GM19043 (cell line): Measurements from ENCODE around the gene B4GALNT1.
"Not testable (repeated sequence)": the region's sequence is repeated elsewhere in the genome, so short reads cannot be mapped to it uniquely, and the experiment has no call there.

ENCODE experiments used
- ATAC-seq: cut with Tn5 transposase; IDR thresholded peaks from one replicate; pipeline ENCODE4 v1.9.1; 2021; ENCODE audit warnings: low read depth; ENCODE audit not compliant: unreplicated experiment

Gene B4GALNT1

DNA sequence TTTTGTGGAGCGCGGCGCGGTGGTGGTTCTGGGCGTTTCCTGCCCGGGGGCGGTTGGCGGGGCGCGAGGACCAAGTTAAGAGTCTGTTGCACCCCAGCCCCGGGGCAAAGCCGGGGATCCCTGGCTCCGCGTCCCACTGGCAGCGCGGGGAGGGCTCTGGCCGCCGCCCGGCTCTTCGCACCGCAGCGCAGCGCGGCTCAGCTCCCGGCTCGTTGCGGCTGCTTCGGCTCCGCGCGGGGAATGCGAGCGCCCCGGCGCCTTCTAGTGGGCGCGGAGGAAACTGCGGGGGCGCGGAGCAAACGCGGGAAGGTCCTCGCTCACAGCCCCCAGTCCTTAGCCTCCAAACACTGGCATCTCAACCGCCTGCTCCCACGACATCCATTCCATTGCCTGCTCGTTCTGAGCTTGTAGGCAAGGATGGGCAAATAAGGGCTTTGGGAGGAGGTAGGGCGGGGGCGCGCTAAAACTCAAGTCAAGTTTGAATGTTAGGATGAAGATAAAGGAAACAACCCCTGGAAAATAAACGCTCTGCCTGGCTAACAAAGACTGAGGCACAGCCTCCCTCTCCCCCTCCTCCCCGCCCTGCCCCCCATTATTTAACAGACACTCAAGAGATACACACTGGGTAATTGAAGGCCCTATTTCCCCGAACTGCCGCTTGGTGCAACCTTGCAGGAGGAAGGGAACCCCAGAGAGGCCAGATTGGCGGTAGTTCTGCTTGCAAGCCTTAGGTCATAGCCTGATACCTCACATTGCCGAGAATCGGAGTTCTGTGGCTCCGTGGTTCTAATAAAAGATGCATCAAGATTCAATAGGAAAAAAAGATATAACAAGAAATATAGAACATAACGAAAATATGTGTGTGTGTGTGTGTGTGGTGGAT is at the start of gene B4GALNT1:
TSS of gene B4GALNT1 (minus strand) at position 244 of the 883 bp plus-strand sequence. CDS start 1,069 bp downstream, outside the sequence.
- peak; percentile 94 for ATAC-seq

DNA sequence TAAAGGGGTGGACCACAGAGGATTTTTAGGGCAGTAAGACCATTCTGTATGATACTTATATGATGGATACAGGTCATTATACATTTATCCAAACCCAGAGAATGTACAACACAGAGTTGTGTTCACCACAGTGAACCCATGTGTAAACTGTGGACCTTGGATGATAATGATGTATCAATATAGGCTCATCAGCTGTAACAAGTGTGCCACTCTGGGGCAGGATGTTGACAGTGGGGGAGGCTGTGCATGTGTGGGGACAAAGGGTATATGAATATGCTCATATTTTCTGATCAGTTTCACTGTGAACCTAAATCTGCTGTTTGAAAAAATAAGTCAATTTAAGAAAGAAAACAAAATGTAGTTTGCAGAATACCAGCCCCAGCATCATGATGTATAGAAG is 46.7 kb upstream of the B4GALNT1 start:
- ATAC-seq, result no peak

DNA sequence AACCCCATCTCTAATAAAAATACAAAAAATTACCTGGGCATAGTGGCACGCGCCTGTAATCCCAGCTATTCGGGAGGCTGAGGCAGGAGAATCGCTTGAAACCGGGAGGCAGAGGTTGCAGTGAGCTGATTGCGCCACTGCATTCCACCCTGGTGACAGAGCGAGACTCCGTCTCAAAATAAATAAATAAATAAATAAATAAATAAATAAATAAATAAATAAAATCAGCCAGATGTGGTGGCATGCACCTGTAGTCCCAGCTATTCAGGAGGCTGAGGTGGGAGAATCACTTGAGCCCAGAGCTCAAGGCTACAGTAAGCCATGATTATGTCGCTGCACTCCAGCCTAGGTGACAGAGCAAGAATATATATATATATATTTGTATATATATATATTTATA is 44.9 kb upstream of the B4GALNT1 start:
- not testable (repeated sequence) for ATAC-seq

DNA sequence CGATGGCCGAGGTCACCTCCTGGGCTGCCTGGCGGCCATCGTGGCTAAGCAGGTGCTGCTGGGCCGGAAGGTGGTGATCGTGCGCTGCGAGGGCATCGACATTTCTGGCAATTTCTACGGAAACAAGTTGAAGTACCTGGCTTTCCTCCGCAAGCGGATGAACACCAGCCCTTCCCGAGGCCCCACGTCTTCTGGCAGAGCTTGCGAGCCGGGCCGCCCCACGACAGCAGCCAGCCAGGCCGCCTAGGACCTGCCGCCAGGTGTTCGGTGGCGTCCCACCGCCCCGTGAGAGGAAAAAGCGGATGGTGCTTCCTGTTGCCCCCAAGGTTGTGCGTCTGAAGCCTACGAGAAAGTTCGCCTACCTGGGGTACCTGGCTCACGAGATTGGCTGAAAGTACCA is 41.7 kb upstream of the B4GALNT1 start:
- ATAC-seq, result no peak

DNA sequence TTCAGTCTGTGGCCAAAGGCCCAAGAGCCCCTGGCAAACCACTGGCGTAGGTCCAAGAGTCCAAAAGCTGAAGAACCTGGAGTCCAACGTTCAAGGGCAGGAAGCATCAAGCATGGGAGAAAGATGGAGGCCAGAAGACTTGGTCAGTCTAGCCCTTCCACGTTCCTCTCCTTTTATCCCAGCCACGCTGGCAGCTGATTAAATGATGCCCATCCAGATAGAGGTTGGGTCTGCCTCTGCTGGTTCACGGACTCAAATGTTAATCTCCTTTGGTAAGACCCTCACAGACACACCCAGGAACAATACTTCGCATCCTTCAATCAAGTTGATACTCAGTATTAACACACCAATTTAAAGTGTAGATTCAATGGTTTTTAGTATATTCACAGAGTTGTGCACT is 39.8 kb upstream of the B4GALNT1 start:
- ATAC-seq, result no peak

DNA sequence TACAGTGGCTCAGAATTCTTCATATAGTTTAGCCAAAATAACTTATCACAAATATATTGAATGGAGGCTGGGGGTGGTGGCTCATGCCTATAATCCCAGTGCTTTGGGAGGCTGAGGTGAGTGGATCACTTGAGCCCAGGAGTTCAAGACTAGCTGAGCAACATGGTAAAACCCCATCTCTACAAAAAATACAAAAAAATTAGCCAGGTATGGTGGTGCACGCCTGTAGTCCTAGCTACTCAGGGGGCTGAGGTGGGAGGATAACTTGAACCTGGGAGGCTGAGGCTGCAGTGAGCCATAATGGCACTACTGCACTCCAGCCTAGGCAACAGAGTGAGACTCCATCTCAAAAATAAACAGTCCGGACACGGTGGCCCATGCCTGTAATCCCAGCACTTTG is 38.8 kb upstream of the B4GALNT1 start:
- ATAC-seq, result not testable (repeated sequence)

DNA sequence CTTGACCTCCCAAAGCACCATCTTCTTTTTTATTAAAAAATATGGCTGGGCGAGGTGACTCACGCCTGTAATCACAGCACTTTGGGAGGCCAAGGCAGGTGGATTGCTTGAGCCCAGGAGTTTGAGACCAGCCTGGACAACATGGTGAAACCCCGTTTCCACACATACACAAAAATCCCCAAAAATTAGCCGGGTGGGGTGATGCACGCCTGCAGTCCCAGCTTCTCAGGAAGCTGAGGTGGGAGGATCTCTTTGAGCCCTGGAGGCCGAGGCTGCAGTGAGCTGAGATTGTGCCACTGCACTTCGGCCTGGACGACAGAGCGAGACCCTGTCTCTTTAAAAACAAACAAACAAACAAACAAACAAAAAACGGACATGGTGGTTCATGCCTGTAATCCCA is 36.7 kb upstream of the B4GALNT1 start:
- ATAC-seq, result not testable (repeated sequence)

DNA sequence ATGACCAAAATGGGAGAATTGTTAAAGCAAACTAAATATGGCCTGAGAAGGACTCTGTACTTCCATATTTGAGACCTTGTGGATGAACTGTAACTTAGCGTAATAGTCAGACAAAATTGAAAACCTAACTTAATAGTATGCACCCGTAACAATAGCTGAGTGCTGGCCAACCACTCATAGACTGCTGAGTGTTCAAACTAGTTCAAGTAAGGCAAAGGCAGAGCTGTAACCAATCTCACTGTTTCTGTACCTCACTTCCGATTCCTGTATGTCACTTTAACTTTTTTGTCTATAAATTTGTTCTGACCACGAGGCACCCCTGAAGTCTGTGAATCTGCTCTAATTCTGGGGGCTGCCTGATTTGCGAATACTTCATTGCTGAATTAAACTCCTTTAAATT is 33.9 kb upstream of the B4GALNT1 start:
- no peak for ATAC-seq

DNA sequence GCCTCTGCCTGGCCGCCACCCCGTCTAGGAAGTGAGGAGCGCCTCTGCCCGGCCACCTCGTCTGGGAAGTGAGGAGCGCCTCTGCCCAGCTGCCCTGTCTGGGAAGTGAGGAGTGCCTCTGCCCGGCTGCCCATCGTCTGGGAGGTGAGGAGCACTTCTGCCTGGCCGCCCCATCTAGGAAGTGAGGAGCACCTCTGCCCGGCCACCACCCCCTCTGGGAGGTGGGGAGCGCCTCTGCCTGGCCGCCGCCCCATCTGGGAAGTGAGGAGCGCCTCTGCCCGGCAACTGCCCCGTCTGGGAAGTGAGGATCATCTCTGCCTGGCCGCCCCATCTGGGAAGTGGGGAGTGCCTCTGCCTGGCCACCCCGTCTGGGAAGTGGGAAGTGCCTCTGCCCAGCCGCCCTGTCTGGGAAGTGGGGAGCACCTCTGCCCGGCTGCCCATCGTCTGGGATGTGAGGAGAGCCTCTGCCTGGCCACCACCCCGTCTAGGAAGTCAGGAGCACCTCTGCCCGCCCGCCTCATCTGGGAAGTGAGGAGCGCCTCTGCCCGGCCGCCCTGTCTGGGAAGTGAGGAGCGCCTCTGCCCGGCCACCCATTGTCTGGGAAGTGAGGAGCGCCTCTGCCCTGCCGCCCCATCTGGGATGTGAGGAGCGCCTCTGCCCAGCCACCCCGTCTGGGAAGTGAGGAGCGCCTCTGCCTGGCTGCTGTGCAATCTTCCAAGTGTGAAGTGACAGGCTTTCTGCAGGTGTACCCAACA is 32.2 kb upstream of the B4GALNT1 start:
- not testable (repeated sequence) for ATAC-seq

DNA sequence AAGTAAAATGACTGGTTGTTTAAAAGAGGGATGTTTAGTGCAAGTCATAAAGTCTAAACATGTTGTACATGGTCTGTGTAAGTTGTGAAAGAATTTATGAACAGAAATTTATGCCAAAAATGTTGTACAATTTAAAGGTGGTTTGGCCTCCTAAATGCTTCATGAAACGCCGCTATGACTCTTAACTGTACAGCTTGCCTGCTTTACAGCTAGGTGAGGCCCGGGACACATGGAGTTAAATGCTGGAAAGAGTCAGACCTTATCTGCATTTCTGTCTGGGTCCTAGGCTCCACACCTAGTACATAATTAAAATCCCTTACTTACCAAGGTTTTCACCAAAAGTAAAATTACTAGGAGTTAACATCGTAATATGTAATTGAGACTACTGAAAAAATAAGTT is 28.4 kb upstream of the B4GALNT1 start:
- ATAC-seq, result no peak

DNA sequence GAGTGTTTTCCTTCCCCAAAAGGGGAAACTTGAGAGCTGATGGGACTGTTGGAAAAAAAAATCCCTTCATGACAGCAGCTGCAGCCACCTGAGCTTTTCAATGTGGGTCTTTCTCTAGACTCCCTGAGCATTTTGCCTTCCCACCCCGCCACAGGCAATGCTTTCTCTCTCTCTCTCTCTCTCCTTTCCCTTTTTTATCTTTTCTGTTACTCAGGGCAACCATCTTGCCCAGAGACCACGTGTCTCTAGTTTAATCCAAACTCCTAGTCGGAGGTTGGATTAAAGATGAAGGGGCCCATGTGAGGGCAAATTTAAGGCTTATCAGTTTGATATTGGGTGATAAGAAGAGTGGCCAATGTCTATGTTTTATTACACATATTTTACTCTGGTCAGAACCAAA is 25.9 kb upstream of the B4GALNT1 start:
- no peak for ATAC-seq

DNA sequence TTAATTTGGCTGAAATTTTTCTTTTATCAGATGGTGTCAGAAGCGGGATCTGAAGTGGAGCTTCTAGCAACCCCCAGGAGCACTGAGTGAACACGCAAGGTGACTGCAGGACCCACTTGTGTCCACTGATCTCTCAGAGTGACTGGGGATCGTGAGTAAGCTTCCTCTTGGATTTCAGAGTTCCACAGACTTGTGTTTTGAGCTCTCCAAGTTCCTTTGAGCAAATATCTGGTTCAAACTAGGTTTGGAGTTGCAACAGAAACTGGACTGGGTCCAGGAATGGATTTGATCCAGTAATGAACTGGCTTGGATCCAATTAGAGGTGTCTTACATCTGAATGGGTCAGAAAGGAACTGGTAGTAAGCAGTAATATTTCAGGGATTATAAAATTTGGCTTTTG is 24.7 kb upstream of the B4GALNT1 start:
- no peak for ATAC-seq

DNA sequence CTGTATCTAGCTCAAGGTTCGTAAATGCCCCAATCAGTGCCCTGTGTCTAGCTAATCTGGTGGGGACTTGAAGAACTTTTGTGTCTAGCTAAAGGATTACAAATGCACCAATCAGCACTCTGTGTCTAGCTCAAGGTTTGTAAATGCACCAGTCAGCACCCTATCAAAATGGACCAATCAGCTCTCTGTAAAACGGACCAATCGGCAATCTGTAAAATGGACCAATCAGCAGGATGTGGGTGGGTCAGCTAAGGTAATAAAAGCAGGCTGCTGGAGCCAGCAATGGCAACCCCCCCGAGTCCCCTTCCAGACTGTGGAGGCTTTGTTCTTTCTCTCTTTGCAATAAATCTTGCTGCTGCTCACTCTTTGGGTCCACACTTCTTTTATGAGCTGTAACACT is 23.4 kb upstream of the B4GALNT1 start:
- not testable (repeated sequence) for ATAC-seq

DNA sequence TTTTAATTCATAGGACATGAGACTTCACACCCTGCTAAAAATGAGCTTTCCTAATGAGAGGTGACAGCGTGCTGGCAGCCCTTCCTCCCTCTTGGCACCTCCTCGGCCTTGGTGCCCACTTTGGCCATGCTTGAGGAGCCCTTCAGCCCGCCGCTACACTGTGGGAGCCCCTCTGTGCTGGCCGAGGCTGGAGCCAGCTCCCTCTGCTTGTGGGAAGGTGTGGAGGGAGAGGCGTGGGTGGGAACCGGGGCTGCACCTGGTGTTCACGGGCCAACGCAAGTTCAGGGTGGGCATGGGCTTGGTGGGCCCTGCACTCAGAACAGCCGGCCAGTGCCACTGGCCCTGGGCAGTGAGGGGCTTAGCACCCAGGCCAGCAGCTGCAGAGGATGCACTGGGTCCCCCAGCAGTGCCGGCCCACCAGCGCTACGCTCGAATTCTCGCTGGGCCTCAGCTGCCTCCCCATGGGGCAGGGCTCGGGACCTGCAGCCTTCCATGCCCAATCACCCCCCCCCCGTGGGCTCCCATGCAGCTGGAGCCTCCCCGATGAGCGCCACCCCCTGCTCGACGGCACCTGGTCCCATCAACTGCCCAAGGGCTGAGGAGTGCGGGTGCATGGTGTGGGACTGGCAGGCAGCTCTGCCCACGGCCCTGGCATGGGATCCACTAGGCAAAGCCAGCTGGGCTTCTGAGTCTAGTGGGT is 22.7 kb upstream of the B4GALNT1 start:
- no peak for ATAC-seq

DNA sequence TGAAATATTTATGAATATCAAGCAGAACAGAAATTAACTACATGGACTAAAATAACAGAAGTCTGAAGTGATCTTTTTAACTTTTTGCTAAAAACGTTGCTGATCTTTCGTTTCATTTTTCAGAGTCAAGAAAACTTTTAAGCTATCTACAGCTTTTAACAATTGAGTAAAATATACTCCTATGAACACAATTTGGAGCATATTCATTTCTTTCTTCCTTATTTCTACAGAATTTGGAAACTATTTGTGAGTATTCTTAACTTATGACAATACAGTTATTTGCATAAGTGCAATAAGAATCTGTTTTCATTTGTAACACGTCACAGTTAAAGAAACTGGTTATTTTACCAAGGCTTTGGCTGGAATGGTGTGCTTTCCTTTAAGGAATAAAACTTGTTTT is 21.0 kb upstream of the B4GALNT1 start:
- no peak for ATAC-seq

DNA sequence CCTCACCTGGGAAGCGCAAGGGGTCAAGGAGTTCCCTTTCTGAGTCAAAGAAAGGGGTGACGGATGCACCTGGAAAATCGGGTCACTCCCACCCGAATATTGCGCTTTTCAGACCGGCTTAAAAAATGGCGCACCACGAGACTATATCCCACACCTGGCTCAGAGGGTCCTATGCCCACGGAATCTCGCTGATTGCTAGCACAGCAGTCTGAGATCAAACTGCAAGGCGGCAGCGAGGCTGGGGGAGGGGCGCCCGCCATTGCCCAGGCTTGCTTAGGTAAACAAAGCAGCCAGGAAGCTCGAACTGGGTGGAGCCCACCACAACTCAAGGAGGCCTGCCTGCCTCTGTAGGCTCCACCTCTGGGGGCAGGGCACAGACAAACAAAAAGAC is 13.7 kb upstream of the B4GALNT1 start:
- not testable (repeated sequence) for ATAC-seq

DNA sequence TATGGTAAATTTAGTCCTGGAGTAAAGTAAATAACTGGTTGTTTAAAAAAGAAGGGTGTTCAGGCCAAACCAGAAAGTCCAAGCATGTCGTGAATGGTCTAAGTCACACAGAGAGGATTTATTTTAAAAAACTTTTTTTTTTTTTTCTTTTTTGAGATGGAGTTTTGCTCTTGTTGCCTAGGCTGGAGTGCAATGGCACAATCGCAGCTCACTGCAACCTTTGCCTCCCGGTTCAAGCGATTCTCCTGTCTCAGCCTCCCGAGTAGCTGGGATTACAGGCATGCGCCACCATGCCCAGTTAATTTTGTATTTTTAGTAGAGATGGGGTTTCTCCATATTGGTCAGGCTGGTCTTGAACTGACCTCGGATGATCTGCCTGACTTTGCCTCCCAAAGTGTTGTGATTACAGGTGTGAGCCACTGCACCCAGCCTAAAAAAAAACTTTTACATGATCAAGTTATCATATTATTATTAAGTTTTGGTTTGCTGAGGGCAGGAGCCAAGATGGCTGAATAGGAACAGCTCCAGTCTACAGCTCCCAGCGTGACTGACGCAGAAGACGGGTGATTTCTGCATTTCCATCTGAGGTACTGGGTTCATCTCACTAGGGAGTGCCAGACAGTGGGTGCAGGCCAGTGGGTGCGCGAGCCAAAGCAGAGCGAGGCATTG is 13.1 kb upstream of the B4GALNT1 start:
- not testable (repeated sequence) for ATAC-seq

DNA sequence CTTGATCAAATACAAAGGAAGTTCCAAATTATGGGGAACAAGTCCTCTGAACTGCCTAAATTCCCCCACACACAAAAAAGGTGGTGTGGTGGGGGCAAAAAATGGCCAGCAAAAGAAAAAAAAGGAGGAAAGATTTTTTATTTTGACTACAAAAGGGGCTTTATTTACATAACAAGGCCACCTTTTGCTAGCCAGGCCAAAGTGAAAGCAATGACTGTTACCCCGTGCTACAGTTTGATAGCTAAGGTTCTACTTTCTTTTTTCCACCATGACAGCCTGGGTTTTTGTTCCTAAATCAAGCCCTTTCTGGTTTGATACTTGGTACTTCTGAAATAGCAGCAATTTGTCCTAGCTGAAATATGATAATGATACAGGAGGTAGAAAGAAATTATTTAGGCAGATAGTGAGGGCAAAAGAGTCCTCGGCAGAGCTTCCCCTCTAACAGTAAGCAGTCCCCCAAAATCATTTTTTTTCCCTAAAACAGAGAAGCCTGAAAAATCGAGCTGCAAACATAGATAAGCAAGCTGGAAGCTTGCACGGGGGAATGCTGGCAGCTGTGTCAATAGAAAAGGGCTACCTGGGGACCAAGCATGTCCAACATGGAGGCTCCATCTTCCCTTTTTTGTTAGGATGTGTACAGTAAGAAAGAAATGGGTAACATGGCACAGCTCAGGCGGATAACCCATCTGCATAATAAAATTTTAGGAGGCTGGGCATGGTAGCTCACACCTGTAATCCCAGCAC is 8.9 kb upstream of the B4GALNT1 start:
- ATAC-seq, result no peak

DNA sequence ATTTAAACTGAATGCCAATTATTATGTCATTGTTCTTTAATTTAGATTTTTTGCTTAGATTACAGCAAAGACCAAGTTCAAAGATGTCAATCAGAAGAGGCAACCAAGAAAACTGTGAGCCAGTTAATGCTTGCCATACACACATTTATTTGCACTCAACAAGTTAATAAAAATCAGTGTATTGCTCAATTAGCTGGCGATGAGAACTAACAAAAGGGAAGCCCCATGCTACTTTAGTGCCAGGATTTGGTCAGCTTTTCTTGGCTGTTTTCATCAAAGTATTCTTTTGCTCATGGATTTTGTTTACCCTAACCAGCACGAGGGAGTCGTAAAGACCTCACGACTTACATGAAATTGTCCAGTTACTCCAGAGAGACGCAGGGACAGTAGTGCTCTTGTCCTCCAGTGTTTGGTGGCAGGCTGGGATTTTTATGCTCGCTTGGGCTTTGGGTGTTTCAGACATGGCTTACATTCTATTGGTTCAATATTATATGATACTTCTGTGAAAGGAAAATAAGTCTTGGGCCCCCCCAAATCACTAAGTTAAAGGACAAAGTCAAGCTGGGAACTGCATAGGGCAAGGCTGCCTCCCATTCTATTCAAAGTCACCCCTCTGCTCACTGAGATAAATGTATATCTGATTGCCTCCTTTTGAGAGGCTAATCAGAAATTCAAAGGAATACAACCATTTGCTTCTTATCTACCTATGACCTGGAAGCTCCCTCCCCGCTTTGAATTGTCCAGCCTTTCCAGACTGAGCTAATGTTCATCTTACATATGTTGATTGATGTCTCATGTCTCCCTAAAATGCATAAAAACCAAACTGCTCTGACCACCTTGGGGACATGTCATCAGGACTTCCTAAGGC is 7.4 kb upstream of the B4GALNT1 start:
- no peak for ATAC-seq
